Measurements from ENCODE around the gene DNAH3.

- no peak for TF ChIP-seq POLR2AphosphoS5 (IDR thresholded peaks at IDR 0.05; ENCODE audit: low read depth)
- no peak for TF ChIP-seq CTCF (conservative IDR thresholded peaks at IDR 0.05; ENCODE audit: low read depth in 2 of 2)
- no peak for TF ChIP-seq EZH2phosphoT487 (IDR thresholded peaks at IDR 0.05; ENCODE audit: unreplicated experiment)
- no peak for TF ChIP-seq EZH2 (IDR thresholded peaks at IDR 0.05; ENCODE audit: low read depth, unreplicated experiment)
- no peak for TF ChIP-seq ETS1 (IDR thresholded peaks at IDR 0.05)
- no peak for TF ChIP-seq ZNF331 (CRISPR knock-in tag; IDR thresholded peaks at IDR 0.05; ENCODE audit: low read depth)
- no peak for TF ChIP-seq REST (IDR thresholded peaks at IDR 0.05; ENCODE audit: unreplicated experiment)
- no peak for TF ChIP-seq JUNB (IDR thresholded peaks at IDR 0.05; ENCODE audit: unreplicated experiment)
- TF ChIP-seq CREB1 (CRISPR knock-in tag; IDR thresholded peaks at IDR 0.05; ENCODE audit: low read depth): no peak
- TF ChIP-seq NANOG (IDR thresholded peaks at IDR 0.05; ENCODE audit: borderline replicate concordance): no peak
- TF ChIP-seq ZNF114 (CRISPR knock-in tag; IDR thresholded peaks at IDR 0.05): no peak
- TF ChIP-seq STAT1 (IDR thresholded peaks at IDR 0.05; ENCODE audit: unreplicated experiment): no peak
- TF ChIP-seq ZNF462 (CRISPR knock-in tag; IDR thresholded peaks at IDR 0.05): no peak
These were observed 202.2 kb downstream of the DNAH3 start for GRCh38 chr16:20948444-20948843.

Data from GM23338 (cell line).